PFSK-1 (cell line): ENCODE results near the gene ZSCAN26.

Source experiments
- FOXP2 ChIP-seq: optimal IDR thresholded peaks from 2 replicates; pipeline ENCODE3; 2011; ENCODE audit warnings: borderline replicate concordance, control low read depth, inconsistent platforms; ENCODE audit not compliant: insufficient read depth; ENCODE audit errors: extremely low read length, extremely low read depth
- POLR2AphosphoS5 ChIP-seq: IDR thresholded peaks from 2 replicates; pipeline ENCODE4 v1.6.1; 2012; ENCODE audit warnings: low read depth, mild to moderate bottlenecking, control low read depth, low read length, moderate library complexity
- TAF1 ChIP-seq: IDR thresholded peaks from 2 replicates; pipeline ENCODE4 v1.6.1; 2012; ENCODE audit warnings: low read length, control low read depth, borderline replicate concordance; ENCODE audit not compliant: insufficient read depth
- TF ChIP-seq, protein P1 (sequence below), 2 experiments: IDR thresholded peaks; 2 replicates each; pipeline versions ENCODE4 v1.6.1 to v1.8.0; 2011 to 2012; ENCODE audit warnings: low read depth in 2 of 2, low read length in 2 of 2, control low read depth in 1 of 2, inconsistent platforms in 1 of 2, mild to moderate bottlenecking in 1 of 2, moderate library complexity in 1 of 2; ENCODE audit not compliant: insufficient read depth in 1 of 2

GRCh38 chr6:28322661-28323060, 55.7 kb downstream of the ZSCAN26 start:
- TF ChIP-seq POLR2AphosphoS5 = no peak
- TF ChIP-seq TAF1 = no peak
- TF ChIP-seq FOXP2 = no peak
- TF ChIP-seq, protein P1, sequence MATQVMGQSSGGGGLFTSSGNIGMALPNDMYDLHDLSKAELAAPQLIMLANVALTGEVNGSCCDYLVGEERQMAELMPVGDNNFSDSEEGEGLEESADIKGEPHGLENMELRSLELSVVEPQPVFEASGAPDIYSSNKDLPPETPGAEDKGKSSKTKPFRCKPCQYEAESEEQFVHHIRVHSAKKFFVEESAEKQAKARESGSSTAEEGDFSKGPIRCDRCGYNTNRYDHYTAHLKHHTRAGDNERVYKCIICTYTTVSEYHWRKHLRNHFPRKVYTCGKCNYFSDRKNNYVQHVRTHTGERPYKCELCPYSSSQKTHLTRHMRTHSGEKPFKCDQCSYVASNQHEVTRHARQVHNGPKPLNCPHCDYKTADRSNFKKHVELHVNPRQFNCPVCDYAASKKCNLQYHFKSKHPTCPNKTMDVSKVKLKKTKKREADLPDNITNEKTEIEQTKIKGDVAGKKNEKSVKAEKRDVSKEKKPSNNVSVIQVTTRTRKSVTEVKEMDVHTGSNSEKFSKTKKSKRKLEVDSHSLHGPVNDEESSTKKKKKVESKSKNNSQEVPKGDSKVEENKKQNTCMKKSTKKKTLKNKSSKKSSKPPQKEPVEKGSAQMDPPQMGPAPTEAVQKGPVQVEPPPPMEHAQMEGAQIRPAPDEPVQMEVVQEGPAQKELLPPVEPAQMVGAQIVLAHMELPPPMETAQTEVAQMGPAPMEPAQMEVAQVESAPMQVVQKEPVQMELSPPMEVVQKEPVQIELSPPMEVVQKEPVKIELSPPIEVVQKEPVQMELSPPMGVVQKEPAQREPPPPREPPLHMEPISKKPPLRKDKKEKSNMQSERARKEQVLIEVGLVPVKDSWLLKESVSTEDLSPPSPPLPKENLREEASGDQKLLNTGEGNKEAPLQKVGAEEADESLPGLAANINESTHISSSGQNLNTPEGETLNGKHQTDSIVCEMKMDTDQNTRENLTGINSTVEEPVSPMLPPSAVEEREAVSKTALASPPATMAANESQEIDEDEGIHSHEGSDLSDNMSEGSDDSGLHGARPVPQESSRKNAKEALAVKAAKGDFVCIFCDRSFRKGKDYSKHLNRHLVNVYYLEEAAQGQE (IDR thresholded peaks at IDR 0.05; ENCODE audit: insufficient read depth in 1 of 2, low read depth in 2 of 2, low read length in 2 of 2) = no peak
